Epithelial cell of proximal tubule (primary cell): ENCODE results near the gene ESR1. TPM values are rescaled to one million over a fixed set of nuclear protein-coding genes. Genes with fewer than 3 reads are reported as not detected.

ENCODE experiments used
- DNase-seq: peaks from one replicate; pipeline ENCODE4 v3.0.0-alpha.2; 2011; ENCODE audit warnings: low read depth
- H3K4me3 ChIP-seq: 2 replicates; pipeline ENCODE4 v1.5.1; 2011; ENCODE audit warnings: low read depth, mild to moderate bottlenecking, low read length
- CTCF ChIP-seq: conservative IDR thresholded peaks from 2 replicates; pipeline ENCODE4 v1.5.1; 2012; ENCODE audit warnings: low read depth, mild to moderate bottlenecking, low read length
- total RNA-seq: library from RNA; depleted of rRNA; stranded (reverse); fragments of >200 nt; gene quantifications from 2 replicates; pipeline ENCODE4 v1.2.3, GENCODE V29; 2015

Gene ESR1
- total RNA-seq, 1 donor from 2014 or later: not detected

- no peak overlapping the region for H3K4me3 ChIP-seq
- no peak for TF ChIP-seq CTCF
- no peak for DNase-seq
Observed at GRCh38 chr6:152122434-152122833, 315.0 kb downstream of the ESR1 start.

DNA sequence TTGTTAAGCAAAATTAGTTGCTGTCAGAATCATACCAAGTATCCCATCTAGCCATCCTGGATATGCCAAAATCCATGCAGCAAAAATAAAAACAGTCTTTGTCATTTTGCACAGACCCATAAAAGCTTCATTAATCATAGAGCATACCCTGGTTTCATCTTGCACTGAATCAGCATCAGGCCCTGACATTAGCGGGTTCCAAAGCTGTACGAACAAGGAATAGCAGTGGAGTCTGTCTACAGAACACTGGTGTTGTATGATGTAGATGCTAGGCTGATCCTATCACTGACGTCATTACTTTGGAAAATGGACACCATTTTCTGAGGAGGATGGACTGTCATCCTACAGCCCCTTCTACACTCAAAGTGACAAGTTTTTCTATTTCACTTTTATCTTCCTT is 315.6 kb downstream of the ESR1 start:
- DNase-seq: no peak
- TF ChIP-seq CTCF: no peak
- H3K4me3 ChIP-seq: no peak overlapping the region

GRCh38 chr6:152124429-152125074 is 317.1 kb downstream of the ESR1 start:
- no peak overlapping the region for H3K4me3 ChIP-seq
- DNase-seq: peak; percentile 18
- peak; percentile 87 for TF ChIP-seq CTCF

DNA sequence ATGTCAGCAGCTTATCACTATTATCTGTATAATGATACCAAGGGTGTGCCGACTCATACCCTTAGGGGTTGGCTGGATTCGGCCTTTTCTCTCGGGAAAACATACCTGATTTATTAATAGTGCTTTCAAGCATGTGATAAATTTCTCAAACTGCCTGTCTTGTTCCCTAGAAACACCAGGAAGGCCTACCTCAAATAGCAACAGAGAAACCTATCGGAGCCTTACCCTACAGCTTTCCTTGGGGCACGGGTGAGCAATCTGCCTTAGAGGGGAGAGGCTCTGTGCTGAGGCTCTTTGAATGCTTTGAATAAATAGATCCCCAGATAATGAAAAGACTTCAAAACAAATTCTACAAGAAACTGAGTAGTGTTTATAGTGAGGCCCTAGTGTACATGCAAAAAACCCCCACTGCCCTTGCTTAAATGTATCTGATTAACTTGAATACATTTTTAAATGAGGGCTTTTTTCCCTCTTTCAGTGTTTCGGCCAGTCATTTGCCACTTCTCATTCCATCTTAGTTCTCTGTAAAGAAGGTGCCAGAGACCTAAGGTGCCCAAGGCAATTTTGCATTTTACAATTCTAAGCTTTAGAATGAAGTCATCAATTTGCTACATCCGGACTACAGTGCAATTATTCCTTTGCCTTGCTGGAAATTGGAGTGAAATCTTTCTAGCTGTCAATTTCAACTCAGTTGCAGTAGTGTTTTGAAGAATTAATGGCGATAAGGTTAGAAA is 320.1 kb downstream of the ESR1 start:
- DNase-seq: no peak
- H3K4me3 ChIP-seq: no peak overlapping the region
- no peak for TF ChIP-seq CTCF

DNA sequence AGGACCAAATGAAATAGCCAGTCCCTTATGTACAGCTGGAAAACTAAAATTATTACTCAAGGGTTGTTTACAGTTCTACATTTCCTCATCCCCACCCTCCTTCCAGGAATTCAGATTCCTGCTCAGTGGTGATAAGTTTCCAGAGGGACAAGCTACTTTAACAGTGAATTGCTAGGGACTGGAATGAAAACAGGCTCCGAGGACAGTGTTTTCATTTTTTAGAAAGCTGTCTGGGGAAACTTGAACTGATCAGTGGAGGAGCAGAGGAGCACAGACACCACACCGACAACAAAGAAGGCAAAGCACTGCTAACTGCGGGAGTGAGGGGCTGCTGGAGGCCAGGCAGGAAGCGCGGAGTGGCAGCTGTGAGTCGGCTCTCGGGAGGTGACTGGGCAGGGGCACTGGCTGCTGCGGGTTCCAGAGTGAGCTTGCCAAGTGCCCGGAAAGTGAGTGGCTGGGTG is 322.2 kb downstream of the ESR1 start:
- no peak overlapping the region for H3K4me3 ChIP-seq
- no peak for DNase-seq
- TF ChIP-seq CTCF: no peak

DNA sequence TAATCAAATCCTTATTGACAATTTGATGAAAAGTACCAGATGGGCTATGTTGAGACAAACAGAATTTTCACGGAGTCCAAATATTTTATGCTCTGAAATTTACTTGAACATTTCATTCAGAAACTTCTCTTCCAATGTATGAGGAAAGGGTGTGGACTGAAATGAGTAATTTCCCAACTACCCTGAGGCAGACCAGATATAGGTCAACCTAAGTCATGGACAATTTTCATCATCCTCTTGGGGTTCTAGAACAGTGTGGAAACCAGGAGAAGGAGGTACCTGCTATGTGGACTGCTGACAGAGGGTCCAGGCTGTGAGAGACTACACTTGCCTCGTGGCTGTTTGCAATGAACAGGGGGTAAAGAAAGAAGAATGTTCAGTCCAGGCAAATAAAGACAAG is 323.0 kb downstream of the ESR1 start:
- H3K4me3 ChIP-seq: no peak overlapping the region
- no peak for TF ChIP-seq CTCF
- DNase-seq: no peak
